Trophoblast cell (in vitro differentiated cells and primary cell): ENCODE measurements around the gene HMG20B.

Source experiments
- DNase-seq, 2 donors: peaks; one replicate each; pipeline ENCODE4 v3.0.0-alpha.2; 2016
- H2AFZ ChIP-seq: 2 replicates; pipeline ENCODE4 v1.6.1; 2013; ENCODE audit warnings: low read length, moderate library complexity, mild to moderate bottlenecking; ENCODE audit not compliant: insufficient read depth, poor library complexity
- H2AK5ac ChIP-seq: 2 replicates; pipeline ENCODE4 v1.6.1; 2013; ENCODE audit warnings: mild to moderate bottlenecking, low read length
- H2BK120ac ChIP-seq: 2 replicates; pipeline ENCODE4 v1.6.1; 2013; ENCODE audit warnings: low read length, mild to moderate bottlenecking, moderate library complexity; ENCODE audit not compliant: insufficient read depth, poor library complexity
- H2BK12ac ChIP-seq: 2 replicates; pipeline ENCODE4 v1.6.1; 2013; ENCODE audit warnings: mild to moderate bottlenecking, low read length, moderate library complexity
- H2BK5ac ChIP-seq: 2 replicates; pipeline ENCODE4 v1.6.1; 2013; ENCODE audit warnings: low read length, low read depth, moderate library complexity, mild to moderate bottlenecking; ENCODE audit not compliant: poor library complexity
- H3K14ac ChIP-seq: 2 replicates; pipeline ENCODE4 v1.6.1; 2013; ENCODE audit warnings: mild to moderate bottlenecking, low read length
- H3K18ac ChIP-seq: 2 replicates; pipeline ENCODE4 v1.6.1; 2013; ENCODE audit warnings: mild to moderate bottlenecking, low read length
- H3K23ac ChIP-seq: 2 replicates; pipeline ENCODE4 v1.6.1; 2013; ENCODE audit warnings: low read length
- H3K27ac ChIP-seq: 2 replicates; pipeline ENCODE4 v1.5.1; 2013; ENCODE audit warnings: low read depth, mild to moderate bottlenecking, inconsistent platforms, low read length, moderate library complexity
- H3K27me3 ChIP-seq: 2 replicates; pipeline ENCODE4 v1.6.1; 2013; ENCODE audit warnings: inconsistent platforms, mild to moderate bottlenecking, low read length, moderate library complexity; ENCODE audit not compliant: insufficient read depth
- H3K36me3 ChIP-seq, 2 experiments: 1 replicate in 1 of 2; 2 replicates in 1 of 2; pipeline ENCODE4 v1.6.1; 2013; ENCODE audit warnings: low read length in 2 of 2, mild to moderate bottlenecking in 2 of 2, moderate library complexity in 1 of 2; ENCODE audit not compliant: insufficient read depth in 2 of 2, control insufficient read depth in 1 of 2
- H3K4ac ChIP-seq: 2 replicates; pipeline ENCODE4 v1.6.1; 2013; ENCODE audit warnings: low read depth, mild to moderate bottlenecking, low read length, moderate library complexity
- H3K4me1 ChIP-seq, 2 experiments: 1 replicate in 1 of 2; 2 replicates in 1 of 2; pipeline ENCODE4 v1.6.1; 2013; ENCODE audit warnings: low read length in 2 of 2, mild to moderate bottlenecking in 2 of 2, moderate library complexity in 1 of 2; ENCODE audit not compliant: insufficient read depth in 2 of 2, control insufficient read depth in 1 of 2
- H3K4me2 ChIP-seq: 2 replicates; pipeline ENCODE4 v1.6.1; 2013; ENCODE audit warnings: inconsistent platforms, mild to moderate bottlenecking, low read length, moderate library complexity
- H3K4me3 ChIP-seq: 2 replicates; pipeline ENCODE4 v1.5.1; 2013; ENCODE audit warnings: mild to moderate bottlenecking, low read depth, low read length, inconsistent platforms
- H3K79me1 ChIP-seq: one replicate; pipeline ENCODE4 v1.6.1; 2013; ENCODE audit warnings: low read length
- H3K79me2 ChIP-seq: 2 replicates; pipeline ENCODE4 v1.6.1; 2013; ENCODE audit warnings: low read length, mild to moderate bottlenecking; ENCODE audit not compliant: control insufficient read depth, insufficient read depth, poor library complexity
- H3K9ac ChIP-seq: 2 replicates; pipeline ENCODE4 v1.6.1; 2013; ENCODE audit warnings: mild to moderate bottlenecking, low read length
- H3K9me3 ChIP-seq: 2 replicates; pipeline ENCODE4 v1.6.1; 2013; ENCODE audit warnings: low read depth, mild to moderate bottlenecking, control low read depth, inconsistent platforms, low read length; ENCODE audit not compliant: insufficient read depth
- H4K12ac ChIP-seq: 2 replicates; pipeline ENCODE4 v1.6.1; 2013; ENCODE audit warnings: low read depth, mild to moderate bottlenecking, low read length, moderate library complexity
- H4K8ac ChIP-seq: 2 replicates; pipeline ENCODE4 v1.6.1; 2013; ENCODE audit warnings: low read depth, mild to moderate bottlenecking, low read length, moderate library complexity
- H4K91ac ChIP-seq: one replicate; pipeline ENCODE4 v1.6.1; 2013; ENCODE audit warnings: low read depth, mild to moderate bottlenecking, low read length, moderate library complexity
- WGBS: extraction: QIAGEN DNeasy Blood & Tissue Kit; methylation state at CpG from one replicate; pipeline ENCODE4 v1.1.7; 2013; ENCODE audit warnings: missing lambda C conversion rate; ENCODE audit not compliant: insufficient read length, insufficient coverage; ENCODE audit errors: extremely low coverage; 5-methylcytosine and 5-hydroxymethylcytosine counted together

HMG20B gene

GRCh38 chr19:3609779-3610719, 37.3 kb downstream of the HMG20B start:
- H3K79me1 ChIP-seq = no peaks in the 10 kb centered on the region
- peaks cover 8% of the 10 kb centered on the region for H3K9me3 ChIP-seq
- H3K27ac ChIP-seq = no peak overlapping the region
- H3K14ac ChIP-seq = no peak overlapping the region
- no peak overlapping the region for H4K12ac ChIP-seq
- peaks cover 4 to 6% of the 10 kb centered on the region in 2 experiments for H3K4me1 ChIP-seq
- H2AFZ ChIP-seq = no peak overlapping the region
- H2AK5ac ChIP-seq = no peak overlapping the region
- no CpG with 5 or more reads among the region's 24 CpGs for WGBS
- no peak for DNase-seq
- no peak overlapping the region for H2BK12ac ChIP-seq
- H3K4me3 ChIP-seq = no peak overlapping the region
- H3K4ac ChIP-seq = no peak overlapping the region
- no peaks in the 10 kb centered on the region for H3K79me2 ChIP-seq
- H3K23ac ChIP-seq = no peak overlapping the region
- H4K91ac ChIP-seq = no peak overlapping the region
- no peak overlapping the region for H2BK120ac ChIP-seq
- no peak overlapping the region for H4K8ac ChIP-seq
- peaks cover 38% of the 10 kb centered on the region in 2 experiments for H3K36me3 ChIP-seq
- H3K27me3 ChIP-seq = no peaks in the 10 kb centered on the region
- no peak overlapping the region for H3K9ac ChIP-seq
- no peak overlapping the region for H2BK5ac ChIP-seq
- H3K18ac ChIP-seq = no peak overlapping the region
- H3K4me2 ChIP-seq = no peak overlapping the region

DNA sequence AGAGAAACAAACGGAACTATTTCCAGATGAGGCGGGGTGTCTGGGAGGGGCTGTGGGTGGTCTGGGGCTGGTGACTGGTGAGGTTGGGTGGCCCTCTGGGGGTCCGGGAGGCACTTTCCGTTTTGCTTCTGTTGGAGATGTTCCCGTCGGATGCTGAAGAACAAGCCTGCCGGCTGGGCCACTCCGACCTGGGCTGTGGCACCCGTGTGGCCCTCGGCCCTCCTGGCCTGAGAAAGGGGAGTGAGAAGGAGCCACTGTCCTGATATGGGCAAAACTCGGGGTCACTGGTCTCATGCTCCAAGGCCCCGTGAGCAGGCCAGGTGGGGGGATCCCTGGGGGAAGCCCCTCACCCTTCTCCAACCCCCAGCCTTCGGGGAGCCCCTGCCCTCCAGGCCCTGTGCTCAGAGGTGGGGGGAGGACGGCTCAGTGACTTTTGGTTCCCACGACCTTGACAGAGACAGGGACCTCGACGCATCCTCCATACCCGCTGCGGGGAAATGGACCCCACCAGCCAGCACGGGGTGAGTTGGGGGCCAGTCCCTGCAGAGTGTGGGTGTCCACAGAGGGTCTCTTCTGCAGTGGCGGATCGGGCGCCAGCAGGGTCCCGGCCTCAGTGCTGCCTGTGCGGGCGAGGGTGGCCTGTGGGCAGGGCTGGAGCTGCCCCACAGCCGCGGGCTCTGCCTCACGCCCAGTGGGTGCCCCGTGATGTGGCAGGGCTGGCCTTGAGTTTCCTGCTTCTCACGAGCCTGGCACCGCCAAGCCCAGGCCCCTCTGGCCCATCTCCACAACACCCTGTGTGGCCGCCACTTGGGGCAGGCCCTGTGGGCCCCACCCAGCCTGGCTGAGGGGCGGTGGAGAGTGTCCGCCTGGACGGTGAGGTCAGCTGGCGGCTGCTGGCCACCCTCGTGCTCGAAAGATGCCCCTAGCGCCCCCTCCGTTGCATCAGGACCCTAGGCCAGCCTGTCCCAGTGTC, 38.3 kb downstream of the HMG20B start:
- H3K14ac ChIP-seq = no peak overlapping the region
- H3K27ac ChIP-seq = no peak overlapping the region
- no peak overlapping the region for H3K23ac ChIP-seq
- H3K9me3 ChIP-seq = peaks cover 5% of the 10 kb centered on the region
- H4K8ac ChIP-seq = no peak overlapping the region
- H3K4ac ChIP-seq = no peak overlapping the region
- H3K9ac ChIP-seq = no peak overlapping the region
- no peak overlapping the region for H4K91ac ChIP-seq
- H3K79me2 ChIP-seq = no peaks in the 10 kb centered on the region
- peak overlapping the region; percentile 42 for H3K4me3 ChIP-seq
- no peak overlapping the region for H3K4me2 ChIP-seq
- H2AK5ac ChIP-seq = no peak overlapping the region
- no peak overlapping the region for H2AFZ ChIP-seq
- no peak overlapping the region for H2BK120ac ChIP-seq
- no peak overlapping the region for H4K12ac ChIP-seq
- H3K36me3 ChIP-seq = peaks cover 45 to 47% of the 10 kb centered on the region in 2 experiments
- no peak overlapping the region for H3K18ac ChIP-seq
- no peak overlapping the region for H2BK12ac ChIP-seq
- H3K27me3 ChIP-seq = no peaks in the 10 kb centered on the region
- H3K4me1 ChIP-seq = peaks cover 4 to 6% of the 10 kb centered on the region in 2 experiments
- no peaks in the 10 kb centered on the region for H3K79me1 ChIP-seq
- DNase-seq = no peak
- no peak overlapping the region for H2BK5ac ChIP-seq
- WGBS = no CpG with 5 or more reads among the region's 41 CpGs

GRCh38 chr19:3611841-3612240, 39.1 kb downstream of the HMG20B start:
- no peak overlapping the region for H3K4me2 ChIP-seq
- H2BK5ac ChIP-seq = no peak overlapping the region
- H3K4ac ChIP-seq = no peak overlapping the region
- H2BK12ac ChIP-seq = no peak overlapping the region
- no peaks in the 10 kb centered on the region for H3K79me2 ChIP-seq
- no peak overlapping the region for H3K27ac ChIP-seq
- no peak overlapping the region for H3K9ac ChIP-seq
- peaks cover 2% of the 10 kb centered on the region for H3K9me3 ChIP-seq
- H2AK5ac ChIP-seq = no peak overlapping the region
- peaks cover 45 to 48% of the 10 kb centered on the region in 2 experiments for H3K36me3 ChIP-seq
- H3K4me1 ChIP-seq = peaks cover 4% of the 10 kb centered on the region in 2 experiments
- no peaks in the 10 kb centered on the region for H3K79me1 ChIP-seq
- H3K4me3 ChIP-seq = no peak overlapping the region
- H3K23ac ChIP-seq = no peak overlapping the region
- no peak overlapping the region for H4K91ac ChIP-seq
- no CpG with 5 or more reads among the region's 36 CpGs for WGBS
- no peak overlapping the region for H2AFZ ChIP-seq
- no peak overlapping the region for H4K12ac ChIP-seq
- DNase-seq = no peak
- H3K18ac ChIP-seq = no peak overlapping the region
- no peak overlapping the region for H2BK120ac ChIP-seq
- no peak overlapping the region for H3K14ac ChIP-seq
- H3K27me3 ChIP-seq = no peaks in the 10 kb centered on the region
- no peak overlapping the region for H4K8ac ChIP-seq

DNA sequence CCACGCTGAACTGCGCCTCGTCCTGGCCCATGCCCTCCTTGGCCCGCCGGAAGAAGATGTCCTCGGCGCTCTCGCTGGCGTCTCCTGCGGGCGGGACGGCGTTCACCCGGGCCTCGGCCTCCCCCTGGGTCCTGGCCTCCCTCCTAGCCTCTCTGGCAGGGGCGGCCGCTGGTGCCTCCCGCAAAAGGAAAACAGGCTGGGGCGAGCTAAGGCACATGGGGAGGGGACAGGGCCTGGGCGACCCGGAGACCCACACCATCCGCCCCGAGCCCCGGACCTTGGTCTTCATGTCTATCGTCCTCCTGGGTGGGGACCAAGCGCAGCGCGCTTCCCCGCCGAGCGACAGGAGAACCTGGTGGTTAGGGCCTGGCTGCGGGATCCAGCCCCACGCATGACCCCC, 39.6 kb downstream of the HMG20B start:
- Histone ChIP-seq H3K14ac (no peak overlapping the region), H3K4me3 (no peak overlapping the region), H3K23ac (no peak overlapping the region), H3K36me3 (peaks cover 47 to 49% of the 10 kb centered on the region in 2 experiments), H3K27me3 (no peaks in the 10 kb centered on the region), H2BK12ac (no peak overlapping the region), H3K9me3 (peaks cover 2% of the 10 kb centered on the region), H3K4me2 (no peak overlapping the region), H3K4ac (no peak overlapping the region), H3K18ac (no peak overlapping the region), H2AK5ac (no peak overlapping the region), H2BK5ac (no peak overlapping the region), H4K91ac (no peak overlapping the region), H3K4me1 (peaks cover 3 to 4% of the 10 kb centered on the region in 2 experiments), H4K12ac (no peak overlapping the region), H2AFZ (no peak overlapping the region), H3K27ac (no peak overlapping the region), H3K79me2 (no peaks in the 10 kb centered on the region), H3K9ac (no peak overlapping the region), H3K79me1 (no peaks in the 10 kb centered on the region), H2BK120ac (no peak overlapping the region), H4K8ac (no peak overlapping the region)
- no CpG with 5 or more reads among the region's 33 CpGs for WGBS
- DNase-seq = no peak
